ENCODE results near the gene PRICKLE4.

PRICKLE4 gene, protein sequence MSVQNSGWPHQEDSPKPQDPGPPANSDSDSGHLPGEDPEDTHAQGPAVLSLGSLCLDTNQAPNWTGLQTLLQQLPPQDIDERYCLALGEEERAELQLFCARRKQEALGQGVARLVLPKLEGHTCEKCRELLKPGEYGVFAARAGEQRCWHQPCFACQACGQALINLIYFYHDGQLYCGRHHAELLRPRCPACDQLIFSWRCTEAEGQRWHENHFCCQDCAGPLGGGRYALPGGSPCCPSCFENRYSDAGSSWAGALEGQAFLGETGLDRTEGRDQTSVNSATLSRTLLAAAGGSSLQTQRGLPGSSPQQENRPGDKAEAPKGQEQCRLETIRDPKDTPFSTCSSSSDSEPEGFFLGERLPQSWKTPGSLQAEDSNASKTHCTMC

DNA sequence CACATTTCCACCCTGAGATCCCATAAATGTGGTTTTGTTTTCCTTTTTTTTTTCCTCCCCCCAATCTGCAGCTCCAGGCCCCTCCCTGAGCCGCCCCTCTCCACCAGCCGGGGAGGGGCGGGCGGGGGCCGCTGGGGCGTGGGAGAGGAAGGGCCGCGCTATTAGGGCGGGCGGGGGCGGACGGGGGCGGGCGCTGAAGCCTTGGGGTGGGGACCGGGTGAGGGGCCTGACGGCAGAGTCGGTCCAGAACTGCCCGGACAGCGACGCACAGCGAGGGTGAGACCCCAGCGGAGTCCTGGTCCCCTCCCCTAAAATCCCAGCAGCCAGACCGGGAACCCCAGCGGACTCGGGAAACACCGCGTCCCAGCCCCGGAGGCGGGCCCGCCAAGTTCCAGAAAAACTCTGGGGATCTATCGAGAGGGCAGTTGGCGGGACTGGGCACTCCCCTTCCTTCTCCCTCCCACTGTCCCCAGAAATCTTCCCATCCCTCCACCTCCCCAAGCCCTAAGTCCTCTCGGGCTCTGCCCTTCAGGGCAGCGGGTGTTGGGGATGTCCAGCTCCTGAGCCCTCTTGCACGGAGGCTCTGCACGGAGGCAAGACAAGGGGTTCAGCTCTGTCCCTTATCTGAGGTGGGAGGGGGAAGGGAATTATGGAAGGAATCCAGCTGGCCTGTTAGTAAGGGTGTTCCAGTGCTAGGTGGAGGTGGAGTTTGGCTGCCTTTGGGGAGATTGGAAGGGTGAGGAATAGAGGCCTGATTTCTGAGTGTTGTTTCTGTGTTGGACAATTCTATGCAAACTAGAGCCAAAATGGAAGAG is at the start of gene PRICKLE4:
PRICKLE4 (plus strand) TSS at position 232 of the 815 bp plus-strand sequence. CDS start 2,692 bp downstream, outside the sequence.
- peak; percentile 62 for DNase-seq

DNA sequence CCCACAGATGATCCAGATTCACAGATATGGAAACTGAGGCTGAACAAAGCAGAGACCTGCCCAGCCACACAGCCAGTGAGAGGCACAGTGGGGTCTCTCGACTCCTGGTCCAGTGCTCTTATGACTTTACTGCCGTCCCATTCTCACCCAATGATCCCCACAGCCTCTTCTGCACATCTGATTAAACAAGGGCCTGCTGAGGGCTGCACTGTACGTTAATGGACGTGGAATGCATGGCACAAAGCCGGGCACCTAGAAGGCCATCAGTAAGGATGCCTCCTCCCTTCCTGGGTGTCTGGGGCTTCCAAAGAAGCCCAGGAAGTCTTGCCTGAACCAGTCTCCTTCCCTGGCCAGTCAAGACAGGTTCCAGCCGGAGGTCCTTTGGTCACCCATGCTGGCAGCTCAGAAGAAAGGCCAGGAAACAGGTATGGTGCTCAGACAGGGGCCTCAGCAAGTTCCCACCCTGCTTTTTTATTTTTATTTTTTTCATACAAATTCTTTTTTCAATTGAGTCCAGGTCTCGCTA is 49.0 kb upstream of the PRICKLE4 start:
- DNase-seq = no peak

GRCh38 chr6:41732149-41732548 is 48.4 kb upstream of the PRICKLE4 start:
- no peak for DNase-seq

DNA sequence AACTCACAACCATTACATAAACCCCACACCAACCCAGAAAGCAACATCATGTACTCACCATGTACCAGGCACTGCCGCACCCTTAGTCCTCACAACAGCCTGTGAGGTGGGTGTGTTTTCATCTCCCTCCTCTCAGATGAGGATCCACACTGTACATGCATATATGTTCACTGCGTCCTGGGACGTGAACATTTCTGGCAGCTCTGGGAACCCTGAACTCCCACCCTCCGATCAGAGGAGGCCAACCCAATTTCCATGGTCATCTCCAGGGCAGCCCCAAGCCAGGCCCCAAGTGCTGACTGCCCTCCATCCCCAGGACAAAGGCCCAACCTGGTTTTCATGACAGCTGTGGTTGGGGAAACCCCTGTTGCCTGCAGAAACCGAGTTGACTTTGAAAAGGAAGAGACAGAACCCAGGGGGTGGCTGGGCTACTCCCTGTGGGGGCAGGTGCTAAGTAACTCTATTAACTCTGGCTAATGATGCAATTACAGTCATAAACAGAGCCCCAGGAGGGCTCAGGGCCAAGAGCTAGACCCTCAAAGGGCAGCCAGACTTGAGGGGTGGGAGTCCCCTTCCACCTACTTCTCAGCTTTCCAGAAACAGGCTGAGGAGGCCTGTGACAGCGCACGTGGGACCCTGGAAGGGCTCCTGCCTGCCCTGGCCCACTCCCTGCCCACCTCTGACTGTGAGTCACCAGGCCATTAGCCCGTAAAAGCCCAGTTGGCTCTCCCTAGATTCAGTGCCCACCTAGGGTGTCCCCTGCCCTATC is 47.8 kb upstream of the PRICKLE4 start:
- no peak for DNase-seq

GRCh38 chr6:41733360-41733706 is 47.2 kb upstream of the PRICKLE4 start:
- no peak for DNase-seq

DNA sequence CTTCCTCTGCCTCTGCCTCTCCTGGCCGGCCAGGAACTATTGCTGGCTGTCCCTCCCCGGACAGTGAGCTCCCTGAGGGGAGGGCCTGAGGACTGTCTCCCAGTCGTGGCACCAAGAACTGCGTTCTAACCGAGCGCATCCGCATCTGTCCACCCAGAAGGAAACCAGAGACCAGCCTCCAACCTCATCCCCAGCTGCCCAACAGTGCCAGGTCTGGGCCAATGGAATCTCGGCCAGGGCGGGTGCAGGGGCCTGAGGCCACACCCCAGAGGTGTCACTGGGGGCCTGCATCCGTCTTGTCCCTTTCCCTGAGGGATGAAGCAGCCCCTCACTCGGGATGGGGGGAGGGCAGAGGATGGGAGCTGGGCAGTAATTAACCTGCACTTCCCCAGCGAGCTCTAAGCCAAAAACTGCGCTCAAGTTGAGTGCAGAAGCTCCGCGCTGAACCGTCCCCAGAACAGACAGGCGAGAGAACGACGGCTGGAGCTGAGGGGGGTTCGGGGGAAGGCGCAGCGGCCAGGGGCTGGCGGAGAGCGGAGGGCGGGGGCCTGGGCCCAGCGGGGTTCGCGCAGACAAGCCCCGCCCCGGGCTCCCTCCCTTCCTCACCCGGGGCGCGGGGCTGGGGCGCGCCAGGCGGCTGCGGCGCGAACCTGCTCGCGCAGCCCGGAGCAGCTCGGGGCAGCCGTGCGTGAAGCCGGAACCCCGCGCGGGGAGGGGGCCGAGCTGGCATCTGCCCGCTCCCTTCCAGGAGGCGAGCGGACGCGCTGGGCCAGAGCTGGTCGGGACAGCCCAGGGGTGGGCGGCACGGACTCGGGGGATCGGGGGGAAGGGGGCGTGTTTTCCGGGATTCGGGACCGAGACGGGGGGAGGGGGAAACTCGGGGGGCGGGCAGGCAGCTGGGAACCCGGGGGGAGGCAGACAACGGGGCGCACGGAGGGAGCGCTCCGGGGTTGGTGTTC is 46.6 kb upstream of the PRICKLE4 start:
- peak; percentile 53 for DNase-seq

- DNase-seq = peak; percentile 42
Measured at GRCh38 chr6:41734666-41735426, 45.7 kb upstream of the PRICKLE4 start.

DNA sequence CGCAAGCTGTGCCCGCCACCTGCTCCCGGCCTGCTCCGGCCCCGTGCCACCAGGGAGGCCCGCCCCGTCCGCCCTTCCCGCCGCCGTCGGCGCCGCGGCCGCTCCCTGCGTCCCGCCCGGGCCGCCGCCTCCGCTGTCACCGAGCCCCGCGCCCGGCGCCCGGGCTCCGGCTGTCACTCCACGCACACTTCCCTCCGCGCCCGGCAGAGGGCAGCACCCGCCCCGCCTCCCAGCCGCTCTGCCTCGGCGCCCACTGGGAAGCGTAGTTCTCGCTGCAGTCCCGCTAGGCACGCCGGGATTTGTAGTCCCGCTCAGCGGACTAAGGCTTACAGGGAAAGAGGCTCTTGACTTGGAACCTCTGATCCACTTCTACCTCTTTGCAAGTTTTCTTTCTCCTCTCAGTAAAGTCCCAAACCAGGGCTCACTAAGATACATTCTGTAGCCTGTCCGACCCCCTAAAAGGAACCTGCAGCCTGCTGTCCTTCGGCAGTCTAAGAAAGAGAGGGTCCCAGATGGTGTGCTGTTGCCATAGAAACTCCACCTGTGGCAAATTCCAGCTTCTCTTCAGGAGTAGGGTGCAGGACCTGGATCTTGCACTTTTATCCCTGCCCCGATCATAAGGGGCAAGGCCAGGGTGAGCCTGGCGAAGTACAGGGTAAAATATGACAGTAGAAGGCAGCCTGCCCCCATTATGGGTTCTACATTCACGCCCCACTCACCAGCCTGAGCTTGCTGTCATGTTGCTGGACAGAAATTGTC is 45.0 kb upstream of the PRICKLE4 start, which contains the start of gene TFEB:
TFEB (minus strand) TSS at position 182 of the 759 bp plus-strand sequence. CDS start 44,395 bp downstream, outside the sequence.
- DNase-seq = peak; percentile 94

DNA sequence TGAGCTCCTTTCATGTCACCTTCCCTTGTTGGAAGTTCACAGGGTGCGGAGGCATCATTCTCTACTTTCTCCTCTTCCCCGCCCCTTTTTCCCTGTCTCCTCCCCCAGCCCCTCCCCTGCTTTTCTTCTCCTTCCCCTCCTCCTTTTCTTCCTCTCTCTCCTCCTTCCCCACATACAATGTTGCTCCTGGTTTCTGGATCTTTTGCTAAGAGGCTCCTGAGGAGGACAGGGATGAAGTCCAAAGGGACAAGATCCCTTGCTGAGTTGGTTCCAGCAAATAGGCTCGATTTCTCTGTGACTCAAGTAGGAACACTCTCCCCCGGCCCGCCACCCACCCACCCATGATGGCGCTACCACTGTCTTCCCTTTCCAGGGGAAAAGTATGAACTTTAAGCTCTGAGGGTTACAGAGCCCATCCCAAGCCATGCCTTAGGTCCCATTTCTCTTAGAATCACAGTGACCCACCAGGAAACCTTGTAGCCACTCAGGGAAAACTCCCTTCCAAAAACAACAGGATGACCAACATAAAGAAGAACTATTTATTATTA is 44.3 kb upstream of the PRICKLE4 start:
- DNase-seq = no peak

DNA sequence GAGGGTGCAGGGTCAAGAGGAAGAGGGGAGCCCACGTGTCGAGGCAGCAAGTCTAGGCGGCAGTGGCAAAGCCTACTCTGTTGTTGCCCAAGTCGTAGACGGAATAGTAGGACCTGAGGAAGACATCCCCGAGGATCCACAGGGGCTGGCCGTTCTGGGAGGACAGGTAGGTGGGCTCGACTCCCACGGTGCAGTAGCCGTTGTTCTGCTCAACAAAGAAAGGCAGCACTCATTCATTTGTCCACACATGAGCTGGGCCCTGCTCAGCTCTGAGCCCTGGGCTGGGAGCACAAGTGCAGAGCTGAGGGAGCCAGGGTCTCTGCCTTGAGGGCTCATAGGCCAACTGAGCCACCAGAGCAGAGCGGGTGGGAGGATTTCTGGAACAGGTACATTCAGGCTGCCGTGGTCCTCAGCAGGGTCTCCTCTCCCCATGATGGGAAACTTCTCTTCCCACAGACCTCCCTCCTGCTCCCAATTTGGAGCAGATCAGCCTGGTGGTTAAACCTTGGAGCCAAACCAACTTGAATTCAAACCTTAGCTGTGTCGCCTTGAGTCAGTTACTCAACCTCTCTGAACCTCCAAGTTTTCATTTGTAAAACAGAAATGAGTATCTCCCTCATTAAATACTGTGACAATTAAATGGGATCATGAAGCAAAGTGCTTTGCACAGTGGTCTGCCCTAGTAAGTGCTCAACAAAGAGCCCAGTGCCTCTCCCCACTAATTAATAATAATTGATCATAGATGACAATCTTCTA is 43.6 kb upstream of the PRICKLE4 start:
- DNase-seq = no peak

- no peak for DNase-seq
Measured at GRCh38 chr6:41737591-41738130, 42.9 kb upstream of the PRICKLE4 start.

DNA sequence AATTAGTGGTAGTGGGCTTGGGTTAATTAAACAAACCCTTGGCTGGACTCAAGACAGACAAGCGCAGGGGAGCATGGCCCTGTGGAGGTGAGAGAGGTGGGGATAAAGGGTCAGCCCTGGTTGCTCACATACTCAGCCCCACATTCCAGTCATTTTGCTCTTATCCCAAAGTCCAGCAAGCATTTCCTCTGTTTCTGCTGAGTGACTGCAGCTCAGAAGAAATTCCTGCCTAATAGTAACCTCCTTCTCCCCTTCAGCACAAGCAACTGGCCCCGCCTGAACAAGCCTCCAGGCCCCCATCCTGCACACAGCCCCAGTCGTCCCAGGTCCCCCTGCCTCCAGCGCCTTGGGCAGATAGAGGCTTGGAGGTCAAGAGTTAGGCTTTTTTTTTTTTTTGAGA is 41.5 kb upstream of the PRICKLE4 start:
- DNase-seq = no peak

DNA sequence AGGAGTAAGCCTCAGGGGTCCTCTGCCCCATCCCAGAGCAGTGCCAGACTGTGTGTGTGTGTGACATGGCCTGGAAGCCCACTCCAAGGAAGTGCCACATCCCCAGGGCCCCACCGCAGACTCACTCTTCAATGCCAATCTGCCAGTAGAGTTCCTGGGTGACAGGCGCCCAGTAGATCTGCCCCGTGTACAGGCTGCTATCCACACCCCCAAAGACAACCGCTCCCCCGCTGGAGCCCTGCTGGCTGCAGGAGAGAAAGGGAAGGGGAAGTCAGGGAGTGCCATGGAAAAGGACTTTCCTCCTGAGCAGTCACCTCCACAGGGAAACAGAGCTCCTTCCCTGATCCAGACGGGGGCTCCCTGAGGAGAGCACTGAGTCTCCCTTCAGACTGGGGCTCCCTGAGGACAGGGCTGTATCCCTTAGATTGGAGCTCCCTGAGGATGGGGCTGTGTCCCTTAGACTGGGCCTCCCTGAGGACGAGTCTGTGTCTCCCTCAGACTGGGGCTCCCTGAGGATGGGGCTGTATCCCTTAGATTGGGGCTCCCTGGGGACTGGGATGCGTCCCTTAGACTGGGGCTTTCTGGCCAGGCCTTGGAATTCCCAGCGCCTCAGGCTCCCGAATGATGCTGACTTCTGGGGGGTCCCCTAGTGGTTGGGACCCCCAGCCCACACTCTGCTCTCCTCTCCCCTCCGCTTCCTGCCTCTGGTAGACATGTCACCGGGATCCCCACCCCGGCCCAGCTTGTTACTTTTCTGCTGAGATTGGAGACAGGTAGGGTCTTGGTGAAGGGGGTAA is 40.0 kb upstream of the PRICKLE4 start:
- no peak for DNase-seq

DNA sequence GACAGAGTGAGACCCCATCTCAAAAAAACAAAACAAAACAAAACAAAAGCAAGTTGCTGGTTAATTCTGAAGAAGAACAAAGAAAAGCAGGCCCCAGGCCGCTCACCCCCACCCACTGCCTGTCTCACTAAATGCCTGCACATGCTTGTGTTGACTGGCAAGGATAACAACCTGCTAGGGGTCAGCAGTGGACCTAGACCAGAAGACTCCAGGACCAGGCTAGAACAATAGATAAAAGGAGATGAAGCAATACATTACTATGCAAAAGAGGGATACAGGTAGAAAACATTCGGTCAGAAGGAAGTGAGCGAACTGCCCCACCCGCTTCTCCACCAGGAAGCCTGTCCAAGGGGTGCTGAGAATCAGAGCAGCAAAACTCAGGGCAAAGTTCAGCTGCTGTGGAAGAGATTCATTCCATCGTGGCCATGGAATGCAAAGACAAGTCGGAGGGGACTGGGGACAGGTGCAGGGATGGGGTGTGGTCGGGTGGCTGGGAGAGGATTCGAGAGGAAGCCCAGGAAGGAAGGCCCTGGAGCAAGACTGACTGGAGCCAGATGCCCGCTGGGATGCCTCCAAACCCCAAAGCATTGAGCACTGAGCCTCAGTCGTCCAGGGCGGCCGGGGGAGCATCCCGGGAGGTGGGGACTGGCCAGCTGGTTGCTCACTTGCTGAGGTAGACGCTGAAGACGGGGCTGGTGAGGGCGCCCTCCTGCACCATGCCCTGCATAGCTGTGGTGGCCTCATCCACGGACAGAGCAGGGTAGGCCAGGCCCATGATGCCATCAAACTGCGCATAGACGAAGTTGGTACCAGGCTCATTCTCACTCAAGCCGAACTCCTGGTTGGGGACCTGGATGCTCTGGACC is 38.7 kb upstream of the PRICKLE4 start:
- DNase-seq = no peak

GRCh38 chr6:41743406-41744235 is 37.0 kb upstream of the PRICKLE4 start:
- DNase-seq = no peak

DNA sequence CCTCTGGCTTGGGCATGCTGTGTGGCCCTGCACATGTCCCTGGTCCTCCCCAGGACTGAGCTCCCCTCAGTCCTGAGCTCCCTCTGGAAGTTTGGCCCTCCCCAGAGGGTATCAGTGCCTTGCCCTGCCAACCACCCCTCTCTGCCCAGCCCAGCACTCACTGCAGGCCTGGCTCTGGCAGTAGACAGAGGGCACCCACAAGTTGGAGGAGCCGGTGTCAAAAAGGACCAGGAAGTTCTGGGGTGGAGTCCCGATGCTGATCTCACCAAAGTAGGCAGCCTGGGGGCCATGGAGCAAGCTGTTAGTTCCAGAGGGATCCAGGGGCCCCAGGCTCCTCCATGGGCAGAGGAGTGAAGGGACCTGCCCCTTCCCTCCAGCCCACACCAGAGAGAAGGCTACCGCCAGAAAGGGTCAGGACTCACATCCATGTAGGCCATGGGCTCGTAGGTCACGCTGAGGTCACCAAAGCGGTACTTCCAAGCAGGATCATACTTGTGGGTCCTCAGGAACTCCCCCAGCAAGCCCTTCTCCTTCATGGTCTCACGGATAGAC is 36.3 kb upstream of the PRICKLE4 start:
- DNase-seq = no peak

All from hematopoietic multipotent progenitor cell treated with erythropoietin and hydrocortisone succinate and interleukin-3 and kit ligand, for 6 days (in vitro differentiated cells).